ENCODE results near the gene PBX2.

PBX2 gene

DNA sequence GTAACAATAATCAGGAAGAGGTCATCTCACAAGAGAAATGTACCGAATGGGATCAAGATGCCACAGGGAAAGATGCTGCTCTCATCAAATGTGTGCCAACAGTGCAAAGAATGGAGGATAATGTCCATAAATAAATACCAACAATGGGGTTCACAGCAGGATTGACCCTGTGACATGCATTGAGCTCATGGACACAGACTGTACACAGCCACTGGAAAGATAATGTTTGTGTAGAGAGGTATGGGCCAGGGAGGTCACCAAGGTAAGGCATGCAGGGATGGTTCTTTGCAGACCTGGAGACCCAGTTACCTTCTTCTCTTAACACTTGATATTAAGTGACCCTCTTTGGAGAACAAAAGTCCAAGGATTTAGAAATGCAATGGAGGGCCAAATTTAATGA lies 15.6 kb downstream of the PBX2 start:
- ATAC-seq (no peak), DNase-seq (no peak)

DNA sequence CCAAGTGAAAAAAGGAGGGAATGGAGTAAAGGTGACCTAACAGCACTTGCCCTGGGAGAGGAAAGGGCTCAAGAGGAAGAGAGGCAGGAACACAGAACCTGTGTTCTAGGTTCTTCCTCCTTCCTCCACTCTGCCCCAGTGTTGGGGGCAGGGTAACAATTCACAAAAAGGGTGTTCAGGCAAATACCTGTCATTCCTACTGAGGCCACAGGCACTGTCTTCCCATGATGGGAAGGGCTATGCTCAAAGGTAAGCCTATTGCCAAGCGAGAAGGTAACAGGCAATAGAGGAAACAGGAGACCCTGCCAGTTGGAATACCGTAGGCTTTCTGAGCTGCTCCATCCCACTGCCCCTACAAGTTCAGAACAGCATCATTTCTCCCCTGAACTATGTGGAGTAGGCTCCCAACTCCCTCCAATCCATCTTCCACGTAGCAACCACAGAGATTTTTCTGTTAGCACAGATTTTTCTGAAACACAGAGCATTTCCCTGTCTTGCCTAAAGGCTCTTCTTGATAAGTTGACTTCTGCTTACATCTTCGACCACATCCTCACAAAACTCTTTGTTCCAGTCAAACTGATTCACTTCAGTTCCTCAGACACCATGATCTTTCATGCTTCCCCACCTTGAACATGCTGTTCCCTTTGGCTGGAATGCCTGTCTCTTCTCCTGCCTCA lies 16.8 kb downstream of the PBX2 start:
- DNase-seq: no peak
- ATAC-seq: no peak

DNA sequence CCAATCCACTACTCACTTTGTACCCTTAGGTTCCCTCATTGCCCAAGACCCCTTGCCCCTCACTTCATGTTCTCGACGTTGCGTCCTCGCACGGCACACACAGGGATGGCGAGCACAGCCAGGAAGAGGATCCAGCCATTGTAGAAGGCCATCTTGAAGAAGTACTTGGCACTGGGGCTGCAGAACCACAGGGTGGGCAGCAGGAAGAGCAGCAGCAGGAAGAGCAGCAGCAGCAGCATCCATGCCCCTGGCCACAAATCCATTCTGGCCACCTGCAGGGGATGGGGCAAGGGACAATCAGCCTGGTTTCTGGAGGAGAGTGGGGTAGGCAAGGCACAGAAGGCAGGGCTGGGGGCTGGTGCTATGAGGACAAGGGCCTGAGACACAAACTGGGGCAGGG lies 18.8 kb downstream of the PBX2 start:
- DNase-seq: no peak
- ATAC-seq: no peak

DNA sequence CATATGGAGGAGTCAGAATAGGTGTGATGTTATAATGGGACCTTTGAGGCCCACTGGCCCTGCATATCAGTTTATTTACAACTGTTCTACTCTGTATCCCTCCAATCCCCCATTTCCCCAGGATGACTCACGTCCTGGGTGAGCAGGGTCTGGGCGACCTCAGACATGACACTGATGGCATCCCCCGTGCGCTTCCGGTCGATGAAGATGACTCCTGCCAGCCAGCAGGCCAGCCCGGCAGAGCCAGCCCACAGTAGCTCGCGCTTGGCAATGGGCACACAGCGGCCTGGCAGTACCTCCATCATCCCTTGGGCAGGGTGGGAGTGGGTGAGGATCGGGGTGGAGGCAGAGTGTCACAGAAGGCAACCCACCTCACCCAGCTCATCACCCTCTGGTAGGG lies 19.7 kb downstream of the PBX2 start:
- ATAC-seq: no peak

DNA sequence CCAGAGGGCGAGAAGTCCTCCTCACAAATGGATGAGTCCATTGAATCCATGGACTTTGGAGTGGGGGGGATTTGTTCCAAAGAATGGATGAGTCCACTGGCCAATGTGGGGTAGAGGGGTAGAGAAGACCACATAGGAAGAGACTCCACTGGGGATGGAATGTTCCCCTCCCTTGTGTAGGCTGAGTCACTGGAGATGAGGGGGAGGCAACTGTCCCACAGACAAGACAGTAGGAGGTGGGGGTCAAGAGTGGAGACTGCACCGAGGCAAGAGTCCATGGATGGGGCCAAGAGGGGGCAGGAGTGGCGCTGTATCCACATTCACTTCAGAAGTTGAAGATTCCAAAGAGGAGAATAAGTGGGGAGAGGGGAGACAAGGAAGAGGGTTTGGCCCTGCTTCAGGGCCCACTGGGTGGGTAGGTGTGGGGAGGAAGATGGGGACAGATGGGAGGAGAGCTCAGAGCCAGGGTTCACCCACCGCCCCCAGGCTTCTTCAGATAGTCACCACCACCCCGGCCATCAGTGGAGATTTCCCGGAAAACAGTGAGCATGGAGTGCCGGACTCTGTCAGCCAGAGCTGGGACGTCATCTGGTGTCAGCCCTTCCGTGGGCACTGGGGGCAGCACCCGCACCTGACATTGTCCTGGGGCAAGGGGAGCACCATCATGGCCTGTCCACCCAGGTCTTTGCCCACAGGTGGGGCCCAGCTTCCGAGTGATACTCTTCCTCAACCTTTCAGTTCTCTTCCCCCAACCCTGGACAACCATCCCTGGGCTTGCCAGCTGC lies 21.0 kb downstream of the PBX2 start:
- DNase-seq: no peak
- ATAC-seq: no peak

More for the DNA sequence above, 19.7 kb downstream of the PBX2 start:
- DNase-seq: no peak

DNA sequence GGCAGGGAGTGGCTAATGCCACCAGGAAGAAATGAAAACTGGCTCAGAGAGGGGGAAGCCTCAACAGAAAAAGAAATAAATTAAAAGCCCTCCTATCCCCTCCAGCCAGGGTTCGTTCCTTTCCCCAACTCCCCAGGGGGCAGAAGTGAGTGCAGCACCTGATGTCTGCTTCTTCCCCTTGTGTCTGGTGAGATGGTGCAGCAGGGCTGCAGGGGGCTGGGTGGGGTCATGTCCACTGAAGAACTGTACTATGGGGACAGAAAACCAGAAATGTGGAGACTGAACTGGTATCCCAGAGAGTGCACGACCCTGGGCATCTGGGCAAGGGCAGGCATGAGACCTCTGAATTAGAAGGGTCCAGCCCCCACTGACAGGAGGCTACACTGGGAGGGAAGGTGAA lies 21.7 kb downstream of the PBX2 start:
- DNase-seq (no peak), ATAC-seq (no peak)

DNA sequence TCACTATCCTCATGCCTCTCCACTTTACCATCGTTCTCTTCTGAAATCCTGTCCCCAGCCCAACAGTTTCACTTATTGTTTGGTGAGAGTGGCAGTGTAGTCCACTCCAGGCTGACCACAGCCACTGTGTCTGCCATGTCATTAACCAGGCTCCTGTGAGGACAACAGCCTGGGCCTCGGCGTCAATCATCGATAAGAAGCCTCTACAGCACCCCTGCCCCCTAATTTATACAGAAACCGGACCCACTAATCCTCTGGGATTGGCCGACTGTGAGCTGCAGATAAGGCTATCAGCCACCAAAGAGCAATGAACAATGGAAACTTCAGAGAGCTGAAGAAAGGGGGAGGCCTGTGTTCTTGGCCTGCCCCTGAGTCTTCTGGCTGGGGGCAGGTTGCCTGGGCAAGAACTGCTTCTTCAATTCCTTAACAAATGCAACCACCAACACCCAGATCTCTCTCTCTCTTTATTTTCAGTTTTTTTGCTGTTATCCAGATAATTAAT lies 22.2 kb downstream of the PBX2 start:
- ATAC-seq: no peak
- no peak for DNase-seq

DNA sequence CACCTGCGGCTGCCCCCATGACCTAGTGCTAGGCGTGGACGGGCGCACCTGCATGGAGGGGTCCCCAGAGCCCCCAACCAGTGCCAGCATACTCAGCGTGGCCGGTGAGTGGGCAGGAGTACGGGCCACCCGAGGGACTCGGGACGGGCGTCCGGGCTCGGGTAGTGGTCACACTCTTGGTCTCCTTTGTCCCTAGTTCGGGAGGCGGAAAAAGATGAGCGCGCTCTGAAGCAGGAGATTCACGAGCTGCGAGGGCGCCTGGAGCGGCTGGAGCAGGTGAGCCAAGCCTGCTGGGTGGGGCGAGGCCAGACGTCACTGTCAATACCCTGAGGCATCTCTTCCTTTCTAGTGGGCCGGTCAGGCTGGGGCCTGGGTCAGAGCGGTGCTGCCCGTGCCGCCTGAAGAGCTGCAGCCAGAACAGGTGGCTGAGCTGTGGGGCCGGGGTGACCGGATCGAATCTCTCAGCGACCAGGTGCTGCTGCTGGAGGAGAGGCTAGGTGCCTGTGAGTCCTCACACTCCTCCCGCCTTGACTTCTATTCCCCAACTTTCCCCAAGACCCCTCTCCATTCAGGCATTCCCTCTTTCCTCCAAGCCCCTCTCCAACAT lies 22.7 kb downstream of the PBX2 start:
- ATAC-seq (no peak), DNase-seq (no peak)

DNA sequence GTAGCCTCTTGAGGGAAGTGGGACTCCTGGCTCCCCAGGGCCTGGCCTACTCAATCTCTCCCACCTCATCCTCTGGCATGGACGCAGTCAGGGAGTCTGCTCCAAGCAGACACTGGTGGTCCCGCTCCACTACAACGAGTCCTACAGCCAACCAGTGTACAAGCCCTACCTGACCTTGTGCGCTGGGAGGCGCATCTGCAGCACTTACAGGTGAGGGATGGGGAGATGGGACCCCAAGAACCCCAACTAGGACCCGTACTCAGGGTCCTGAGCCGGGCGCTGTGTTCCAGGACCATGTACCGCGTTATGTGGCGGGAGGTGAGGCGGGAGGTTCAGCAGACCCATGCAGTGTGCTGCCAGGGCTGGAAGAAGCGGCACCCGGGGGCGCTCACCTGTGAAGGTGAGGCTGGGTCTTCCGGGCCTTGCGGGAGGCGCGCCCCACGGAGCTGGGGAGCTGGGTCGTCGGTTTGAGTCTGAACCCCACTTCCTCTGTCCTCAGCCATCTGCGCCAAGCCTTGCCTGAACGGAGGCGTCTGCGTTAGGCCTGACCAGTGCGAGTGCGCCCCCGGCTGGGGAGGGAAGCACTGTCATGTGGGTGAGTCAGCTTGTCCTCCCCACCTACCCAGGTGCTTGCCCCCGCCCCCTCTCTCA lies 23.5 kb downstream of the PBX2 start:
- ATAC-seq: no peak

DNA sequence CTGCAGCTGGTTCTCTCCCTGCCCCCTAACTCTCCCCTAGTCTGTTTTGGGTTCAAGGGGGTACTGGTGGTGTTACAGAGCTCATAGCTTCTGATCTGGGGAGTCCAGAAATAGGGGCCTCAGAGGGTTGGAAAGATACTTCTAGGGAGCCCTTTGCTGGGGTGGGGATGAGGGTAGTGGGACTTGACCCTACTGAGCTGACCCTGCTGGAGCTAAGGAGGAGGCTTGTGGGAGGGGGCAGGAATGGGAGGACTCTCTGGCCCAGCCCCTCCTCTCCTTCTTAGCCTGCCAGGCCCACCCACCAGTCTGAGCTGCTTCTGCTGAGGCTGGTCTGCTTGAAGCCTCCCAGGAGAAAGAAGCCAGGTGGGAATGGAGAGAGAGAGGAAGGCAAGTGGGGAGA lies 25.7 kb downstream of the PBX2 start, which contains the start of gene EGFL8:
EGFL8 (plus strand) TSS at position 301 of the 400 bp plus-strand sequence. CDS start 1,571 bp downstream, outside the sequence.
- ATAC-seq: no peak

More for the DNA sequence above, 23.5 kb downstream of the PBX2 start:
- no peak for DNase-seq

DNA sequence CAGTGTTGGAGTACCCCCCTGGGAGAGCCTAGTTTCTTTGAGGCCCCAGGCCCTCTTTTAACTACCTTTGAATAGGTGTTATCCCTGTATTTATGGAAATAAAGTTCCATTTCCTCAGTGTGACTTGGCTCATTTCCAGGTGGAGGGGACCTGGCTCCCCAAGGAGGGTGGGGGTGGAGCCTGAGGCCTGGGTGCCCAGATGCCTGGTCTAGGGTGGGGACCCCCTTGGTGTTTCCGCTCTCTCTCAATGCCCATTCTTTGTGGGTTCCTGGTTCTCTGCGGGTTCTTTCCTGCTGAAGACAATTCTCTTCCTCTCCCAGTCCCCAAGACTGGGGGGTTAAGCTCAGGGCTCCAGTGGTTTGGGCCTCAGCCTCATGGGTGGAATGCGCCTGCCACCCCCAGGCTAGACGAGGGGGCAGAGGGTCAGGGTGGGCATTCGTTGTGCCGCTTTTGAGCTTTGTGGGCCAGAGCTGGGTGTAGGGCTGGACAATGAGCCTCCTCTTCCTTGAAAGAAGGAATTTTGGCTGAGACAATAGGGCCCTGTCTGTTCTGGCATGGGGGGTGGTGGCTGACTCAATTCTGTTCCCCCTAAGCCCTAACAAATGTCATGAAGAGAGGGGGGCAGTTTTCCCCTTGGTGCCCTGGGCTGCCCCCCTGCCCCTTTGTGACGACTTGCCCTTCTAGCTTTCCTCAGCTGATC lies 26.3 kb downstream of the PBX2 start:
- ATAC-seq (no peak), DNase-seq (no peak)

More for the DNA sequence above, 25.7 kb downstream of the PBX2 start, which contains the start of gene EGFL8:
- DNase-seq: no peak

DNA sequence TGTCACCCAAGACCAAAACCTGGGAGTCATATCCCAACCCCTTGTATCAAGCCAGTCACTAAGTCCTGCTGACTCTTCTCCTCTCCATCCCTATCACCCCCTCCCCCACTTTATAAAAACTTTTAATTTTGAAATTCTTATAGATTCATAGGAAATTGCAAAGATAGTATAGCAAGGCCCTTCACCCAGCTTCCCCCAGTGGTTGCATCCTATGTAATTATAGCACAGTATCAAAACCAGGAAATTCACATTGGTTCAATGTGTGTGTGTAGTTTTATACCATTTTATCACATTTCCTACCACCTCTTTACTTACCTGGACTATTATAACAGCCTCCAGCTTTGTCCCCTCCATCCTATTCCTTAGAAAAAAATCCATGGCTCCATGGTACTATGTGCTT lies 31.9 kb downstream of the PBX2 start:
- DNase-seq (no peak), ATAC-seq (no peak)

DNA sequence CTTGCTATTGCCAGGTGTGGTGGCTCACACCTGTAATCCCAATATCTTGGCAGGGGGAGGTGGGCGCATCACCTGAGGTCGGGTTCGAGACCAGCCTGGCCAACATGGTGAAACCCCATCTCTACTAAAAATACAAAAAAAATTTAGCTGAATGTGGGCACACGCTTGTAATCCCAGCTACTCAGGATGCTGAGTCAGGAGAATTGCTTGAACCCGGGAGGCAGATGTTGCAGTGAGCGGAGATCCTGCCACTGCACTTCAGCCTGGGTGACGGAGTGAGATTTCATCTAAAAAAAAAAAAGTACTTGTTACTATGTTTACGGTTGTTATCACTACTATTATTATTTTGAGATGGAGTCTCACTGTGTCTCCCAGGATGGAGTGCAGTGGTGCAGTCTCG lies 33.1 kb downstream of the PBX2 start:
- DNase-seq (no peak), ATAC-seq (no peak)

DNA sequence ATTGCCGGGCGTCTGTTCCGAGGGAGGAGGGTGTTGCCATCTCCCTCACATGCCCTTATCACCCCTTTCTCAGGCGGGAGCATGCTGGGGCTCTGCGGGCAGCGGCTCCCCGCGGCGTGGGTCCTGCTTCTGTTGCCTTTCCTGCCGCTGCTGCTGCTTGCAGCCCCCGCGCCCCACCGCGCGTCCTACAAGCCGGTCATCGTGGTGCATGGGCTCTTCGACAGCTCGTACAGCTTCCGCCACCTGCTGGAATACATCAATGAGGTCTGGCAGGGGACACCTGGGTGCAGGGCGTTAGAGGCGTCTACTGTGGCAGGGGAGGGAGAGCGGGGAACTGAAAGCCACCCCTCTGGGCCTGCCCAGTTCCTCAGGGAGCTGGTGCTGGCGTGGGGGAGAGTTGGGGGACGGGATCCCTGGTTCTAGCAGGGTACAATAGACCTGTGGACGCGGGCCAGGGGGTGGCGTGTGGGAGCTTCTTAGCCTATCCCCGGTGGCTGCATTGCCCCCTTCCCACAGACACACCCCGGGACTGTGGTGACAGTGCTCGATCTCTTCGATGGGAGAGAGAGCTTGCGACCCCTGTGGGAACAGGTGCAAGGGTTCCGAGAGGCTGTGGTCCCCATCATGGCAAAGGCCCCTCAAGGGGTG lies 35.4 kb downstream of the PBX2 start:
- ATAC-seq (peak; percentile 62), DNase-seq (peak; percentile 62)

DNA sequence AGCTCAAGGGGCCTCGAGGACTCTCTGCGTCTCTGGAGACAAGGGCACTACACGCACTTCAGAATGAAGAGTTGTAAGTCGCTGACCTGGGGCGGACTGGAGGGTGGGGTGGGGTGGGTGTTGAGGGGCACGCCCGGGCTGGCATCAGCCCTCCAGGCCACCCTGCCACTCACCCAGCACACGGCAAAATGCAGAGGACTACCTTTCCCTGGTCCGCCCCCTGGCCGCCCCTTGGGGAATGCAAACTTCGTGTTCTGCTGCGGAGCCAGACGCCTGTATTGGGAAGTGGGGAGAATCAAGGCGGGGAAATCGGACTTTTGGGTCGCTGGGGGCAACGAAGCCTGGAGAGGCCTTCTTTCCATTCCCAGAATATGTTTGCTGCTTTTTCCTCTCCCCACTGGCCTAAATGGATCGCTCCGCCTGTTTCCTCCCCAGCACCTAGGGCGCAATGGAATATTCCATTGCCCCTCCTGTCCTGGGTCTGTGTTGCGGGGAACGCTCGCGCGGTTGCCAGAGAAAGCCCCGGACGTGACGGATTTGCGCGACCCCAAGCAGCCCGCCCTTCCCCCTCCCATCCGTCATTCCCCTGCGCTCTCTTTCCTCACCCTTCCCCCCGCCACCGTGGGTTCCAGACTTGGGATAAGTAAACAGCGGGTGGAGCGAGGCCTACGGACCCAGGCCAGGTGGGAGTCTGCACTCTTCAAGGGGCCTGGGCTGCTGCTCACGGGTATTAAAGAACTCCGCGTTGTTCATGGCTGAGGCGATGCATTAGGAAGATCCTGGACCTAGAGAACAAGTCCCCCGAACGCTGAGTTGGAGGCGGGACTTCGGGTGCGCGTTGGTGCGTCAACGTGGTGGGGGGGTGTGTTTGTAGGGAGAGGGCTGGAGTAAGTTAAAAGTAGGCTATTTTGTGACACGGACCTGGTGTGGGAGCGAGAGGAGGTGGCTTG lies 36.2 kb downstream of the PBX2 start, which contains the start of gene PPT2:
PPT2 (plus strand) TSS at position 578 of the 950 bp plus-strand sequence. CDS start 454 bp downstream, outside the sequence.
- DNase-seq (peak; percentile 91), ATAC-seq (peak; percentile 89)

DNA sequence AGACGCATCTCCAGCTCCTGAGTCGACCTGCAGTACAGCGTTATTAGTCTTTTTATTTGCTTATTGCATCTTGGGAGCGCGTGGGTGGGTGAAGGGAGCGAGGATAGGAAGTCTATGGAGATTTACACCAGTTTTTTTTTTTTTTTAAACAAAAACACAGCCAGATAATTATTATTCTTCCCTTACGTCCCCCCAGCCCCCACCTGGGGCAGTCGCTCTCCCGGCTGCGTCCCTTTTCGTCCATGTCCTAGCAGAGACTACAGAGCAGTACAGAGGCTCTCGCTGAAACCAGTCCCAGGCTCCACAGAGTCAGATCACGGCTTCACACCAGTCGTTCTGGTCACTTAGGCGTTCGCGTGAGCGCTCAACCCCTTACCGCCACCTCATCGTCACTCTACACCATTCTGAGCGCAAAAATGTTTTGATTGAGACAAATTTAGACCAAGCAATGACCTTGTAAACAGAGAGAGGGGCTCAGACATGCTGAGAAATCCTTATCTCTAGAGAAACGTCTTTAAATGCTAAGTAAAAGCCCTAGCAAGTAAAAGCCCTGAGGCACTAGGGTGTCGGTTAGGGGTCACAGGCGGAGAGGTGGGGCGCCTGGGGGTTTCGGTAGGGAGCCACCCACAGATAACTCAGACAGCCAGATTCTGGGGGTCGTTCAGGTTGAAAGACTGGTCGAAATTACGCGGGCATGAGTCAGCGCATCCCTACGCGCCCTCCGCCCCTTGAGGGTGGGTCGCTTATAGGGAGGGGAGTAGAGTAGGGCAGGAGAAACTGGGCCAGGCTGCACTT lies 37.0 kb downstream of the PBX2 start:
- ATAC-seq (no peak), DNase-seq (peak; percentile 26)

DNA sequence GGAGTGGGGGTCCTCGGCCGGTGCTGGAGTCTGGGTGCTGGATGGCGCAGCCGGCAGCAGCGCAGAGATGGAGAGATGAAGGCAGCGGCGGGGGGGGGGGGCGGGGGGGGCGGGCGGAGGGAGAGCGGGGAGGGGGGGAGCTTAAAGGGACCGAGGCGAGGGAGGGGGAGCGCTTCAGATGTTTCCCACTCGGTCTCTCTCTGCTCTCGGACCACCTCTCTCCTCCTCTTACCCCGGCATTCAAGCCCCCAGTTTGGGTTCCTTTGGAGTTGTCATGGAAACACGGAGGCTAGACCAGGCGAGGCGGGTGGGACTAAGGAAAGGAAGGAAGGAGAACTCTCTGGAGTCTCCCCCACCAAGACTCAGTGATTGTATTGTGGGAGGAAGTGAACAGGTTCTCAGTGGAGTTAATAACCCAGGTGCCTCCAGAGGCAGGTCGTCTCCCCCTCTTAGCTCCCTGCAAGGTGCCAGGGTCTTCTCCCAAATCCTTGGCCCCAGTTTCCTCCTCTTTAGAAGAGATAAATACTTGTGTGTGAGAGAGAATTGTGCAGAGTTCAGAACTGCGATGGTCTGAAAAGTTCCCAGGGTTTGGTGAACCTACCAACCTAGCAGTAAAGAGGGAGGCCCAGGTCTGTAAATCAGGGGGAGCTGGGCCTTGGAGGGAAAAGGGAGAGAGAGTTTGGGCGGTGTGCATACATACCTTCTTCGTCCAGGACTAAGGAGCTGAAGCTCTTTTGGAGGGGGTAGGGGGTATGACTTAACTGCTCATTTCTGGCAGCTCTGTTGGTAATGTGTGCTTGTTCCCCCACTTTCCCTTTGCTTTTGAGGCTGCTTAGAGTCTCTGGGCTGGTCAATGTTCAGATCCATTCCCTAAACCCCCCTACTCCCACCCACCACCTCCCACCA lies 37.9 kb downstream of the PBX2 start, which contains the start of gene PRRT1:
PRRT1 (minus strand) TSS at position 77 of the 906 bp plus-strand sequence. CDS start 112 bp downstream, outside the sequence.
- DNase-seq: no peak
- no peak for ATAC-seq
